ENCODE results near the gene MYH9.
"Not testable (repeated sequence)": the region's sequence is repeated elsewhere in the genome, so short reads cannot be mapped to it uniquely, and the experiment has no call there.

Gene MYH9

DNA sequence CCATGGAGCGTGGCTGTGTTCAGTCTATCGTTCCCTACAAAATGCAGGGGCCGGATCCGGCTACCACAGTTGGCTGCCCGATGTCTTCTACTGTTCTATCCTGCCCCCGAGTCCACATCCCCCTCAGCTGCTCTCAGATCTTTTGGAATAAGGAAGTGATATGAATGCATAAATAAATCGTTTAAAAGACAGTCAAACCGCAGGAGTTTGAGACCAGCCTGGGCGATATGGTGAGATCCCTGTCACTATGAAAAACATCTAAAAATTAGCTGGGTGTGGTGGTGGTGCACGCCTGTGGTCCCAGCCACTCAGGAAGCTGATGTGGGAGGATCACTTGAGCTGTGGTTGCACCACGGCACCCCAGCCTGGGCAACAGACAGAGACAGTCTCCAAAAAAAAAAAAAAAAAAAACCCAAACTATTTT is 97.8 kb downstream of the MYH9 start:
- DNase-seq = peak; percentile 85

DNA sequence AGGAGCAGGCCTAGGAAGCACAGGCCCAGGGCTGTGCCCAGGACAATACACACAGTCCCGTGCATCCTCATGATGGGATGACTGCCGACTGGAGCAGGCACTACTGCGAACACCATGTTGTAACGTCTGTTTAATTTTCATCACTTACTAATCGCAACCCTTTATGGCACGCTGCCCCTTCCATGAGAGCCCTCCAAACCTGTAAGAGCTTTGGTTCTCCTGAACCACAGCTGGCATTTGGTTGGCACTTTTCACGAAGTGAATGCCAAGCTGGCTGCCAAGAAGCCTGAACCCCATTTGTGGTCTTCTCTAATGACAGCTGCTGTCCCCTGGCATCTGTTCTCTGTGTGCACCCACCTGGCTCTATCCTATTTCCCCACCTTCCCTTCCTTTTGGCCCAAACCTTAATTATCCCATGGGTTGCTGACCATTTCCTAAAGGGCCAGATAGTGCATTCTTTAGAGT is 98.3 kb downstream of the MYH9 start:
- DNase-seq = no peak

DNA sequence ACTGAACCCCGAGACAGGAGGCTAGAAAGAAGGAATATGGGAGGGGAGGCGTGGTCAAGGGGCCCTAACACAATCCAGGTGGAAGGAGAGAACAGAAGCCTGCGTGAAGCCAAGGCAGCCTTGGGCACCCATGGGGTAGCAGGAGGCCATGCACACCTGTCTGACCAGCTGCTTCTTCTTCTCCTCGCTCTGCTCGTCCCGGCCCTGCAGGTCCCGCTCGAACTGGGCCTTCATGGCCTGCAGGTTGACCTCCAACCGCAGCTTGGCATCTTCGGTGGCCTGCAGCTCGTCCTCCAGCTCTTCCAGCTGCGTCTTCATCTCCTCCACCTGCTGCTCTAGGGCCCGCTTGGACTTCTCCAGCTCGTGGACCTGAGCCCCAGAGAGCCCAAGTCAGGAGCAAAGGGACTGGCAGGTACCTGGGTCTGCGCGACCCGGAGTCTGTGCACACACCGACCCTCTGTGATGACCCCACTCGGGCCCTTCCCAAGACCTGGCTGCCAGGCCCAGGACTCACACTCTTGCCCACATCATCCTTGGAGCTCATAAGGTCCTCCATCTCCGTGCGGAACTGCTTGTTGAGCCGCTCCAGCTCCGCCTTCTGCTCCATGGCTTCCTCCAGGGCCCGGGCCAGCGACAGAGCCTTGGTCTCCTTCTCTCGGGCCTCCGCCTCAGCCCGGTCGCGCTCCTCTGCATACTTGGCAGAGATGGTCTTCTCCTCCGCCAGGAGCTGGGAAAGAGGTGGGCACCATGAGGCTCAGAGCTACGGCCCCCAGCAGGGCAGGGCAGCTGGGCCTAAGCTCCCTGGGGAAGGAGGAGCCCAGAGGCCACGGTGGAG is 99.0 kb downstream of the MYH9 start:
- no peak for DNase-seq

DNA sequence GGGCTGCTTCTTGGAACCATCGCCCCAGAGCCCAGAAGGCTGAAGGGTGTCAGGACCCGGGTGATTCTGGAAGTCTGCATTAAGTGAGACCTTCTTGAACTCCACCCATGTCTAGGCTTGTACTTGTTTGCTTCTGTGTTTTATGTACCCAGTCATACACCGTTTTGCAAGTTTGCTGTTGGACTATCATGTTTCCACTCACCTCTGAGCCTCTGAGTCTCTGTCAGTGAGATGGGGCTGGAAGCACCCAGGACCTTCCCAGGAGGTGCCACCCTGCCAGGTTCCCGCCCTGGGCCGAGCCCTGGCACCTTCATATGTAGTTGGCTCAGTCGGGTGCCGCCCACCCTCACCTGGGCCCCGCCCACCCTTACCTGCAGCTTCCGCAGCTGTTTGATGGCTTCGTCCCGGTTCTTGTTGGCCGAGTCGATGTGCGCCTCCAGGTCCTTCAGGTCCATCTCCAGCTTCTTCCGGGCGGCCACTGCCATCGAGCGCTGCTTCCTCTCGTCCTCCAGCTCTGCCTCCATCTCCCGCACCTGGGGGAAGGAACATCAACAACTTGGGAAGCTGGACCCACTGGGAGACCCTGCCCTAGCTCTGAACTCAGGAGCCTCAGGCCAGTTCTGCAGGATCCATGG is 99.8 kb downstream of the MYH9 start:
- no peak for DNase-seq

DNA sequence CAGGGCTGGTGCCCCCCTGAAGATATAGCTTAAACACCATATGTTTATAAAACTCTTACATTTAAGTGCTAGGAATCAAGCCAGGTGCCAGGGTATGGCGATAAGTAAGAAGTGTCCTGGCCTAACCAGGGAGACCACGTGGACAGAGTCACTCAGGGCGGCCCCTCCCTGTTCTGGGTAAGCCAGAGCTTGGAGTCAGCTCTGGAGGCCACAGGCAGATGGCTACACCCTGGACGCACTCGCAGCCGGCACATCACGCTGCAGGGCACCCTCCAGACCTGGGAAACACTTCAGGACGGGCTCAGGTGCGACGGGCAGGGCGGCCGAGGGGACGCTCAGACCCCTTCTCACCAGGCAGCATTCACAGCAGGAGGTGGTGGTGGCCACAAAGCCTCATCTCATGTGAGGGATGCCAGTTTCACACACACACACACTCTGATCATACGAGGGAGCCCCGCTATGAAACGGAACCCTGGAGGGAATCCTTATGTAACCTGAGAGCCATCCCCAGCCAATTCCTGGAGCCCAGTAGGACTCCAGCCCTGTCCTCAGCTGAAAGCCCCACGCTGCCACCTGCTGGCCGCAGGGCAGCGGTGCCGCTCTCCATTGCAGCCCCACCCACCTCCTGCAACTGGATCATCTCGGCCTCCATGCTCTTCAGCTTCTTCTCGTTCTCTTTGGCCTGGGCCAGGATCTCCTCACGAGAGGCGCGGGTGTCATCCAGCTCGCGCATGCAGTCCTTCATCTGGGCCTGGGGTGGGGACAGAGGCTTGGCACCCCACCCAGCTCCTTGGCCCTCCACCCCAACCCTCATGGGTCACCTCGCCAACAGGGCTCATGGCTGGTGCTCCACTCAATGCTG is 101.4 kb downstream of the MYH9 start:
- peak; percentile 55 for DNase-seq

DNA sequence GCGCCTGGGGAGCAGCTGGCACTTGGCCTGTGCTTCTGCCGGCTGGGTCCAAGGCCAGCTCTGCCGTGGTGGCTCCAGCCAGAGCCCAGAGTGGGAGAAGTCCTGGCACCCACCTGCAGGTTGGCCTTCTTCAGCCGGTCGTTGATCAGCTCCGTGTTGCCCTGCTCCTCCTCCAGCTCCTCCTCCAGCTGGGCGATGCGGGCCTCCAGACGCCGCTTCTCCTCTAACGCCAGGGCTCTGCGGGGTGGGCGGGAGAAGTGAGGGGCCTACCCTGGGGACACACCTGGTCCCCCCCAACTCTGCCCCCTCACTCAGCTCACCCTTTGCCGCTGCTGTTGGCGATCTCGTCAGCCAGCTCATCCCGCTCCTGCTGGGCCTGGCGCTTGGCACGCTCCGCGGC is 102.2 kb downstream of the MYH9 start:
- no peak for DNase-seq

DNA sequence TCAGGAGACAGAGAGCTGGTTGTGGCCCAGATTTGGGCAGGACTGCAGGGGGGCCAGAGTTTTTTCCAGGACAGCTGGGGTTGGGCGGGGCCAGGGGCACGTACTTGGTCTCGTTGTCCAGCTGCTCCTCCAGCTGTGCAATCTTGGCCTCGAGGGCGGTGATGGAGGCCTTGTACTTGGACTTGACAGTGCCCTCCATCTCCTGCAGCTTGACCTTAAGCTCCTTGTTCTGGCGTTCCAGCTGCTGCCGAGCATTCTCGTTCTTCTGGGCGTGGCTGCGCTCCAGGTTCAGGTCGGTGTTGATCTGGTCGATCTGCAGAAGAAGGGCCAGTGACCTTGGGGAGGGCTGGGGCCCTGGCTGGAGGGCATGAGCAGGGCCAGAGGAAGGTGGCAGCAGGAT is 102.8 kb downstream of the MYH9 start:
- no peak for DNase-seq

DNA sequence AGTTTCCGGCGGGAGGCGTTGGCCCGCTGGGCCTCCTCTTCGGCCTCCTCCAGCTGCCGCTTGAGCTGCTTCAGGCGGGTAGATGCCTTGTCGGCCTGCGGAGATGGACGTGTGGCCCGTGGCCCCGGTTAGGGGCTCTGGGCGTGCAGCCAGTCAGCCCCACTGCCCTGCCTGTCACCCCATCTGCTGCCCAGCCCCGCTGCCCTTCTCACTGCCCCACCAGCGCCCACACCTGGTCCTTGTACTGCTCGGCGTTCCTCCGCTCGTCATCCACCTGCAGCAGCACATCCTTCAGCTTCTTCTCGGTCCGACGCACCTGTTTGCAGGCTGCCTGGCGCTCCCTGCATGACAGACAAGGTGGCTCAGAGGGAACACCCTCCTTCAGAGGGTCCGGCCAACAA is 103.6 kb downstream of the MYH9 start:
- no peak for DNase-seq

DNA sequence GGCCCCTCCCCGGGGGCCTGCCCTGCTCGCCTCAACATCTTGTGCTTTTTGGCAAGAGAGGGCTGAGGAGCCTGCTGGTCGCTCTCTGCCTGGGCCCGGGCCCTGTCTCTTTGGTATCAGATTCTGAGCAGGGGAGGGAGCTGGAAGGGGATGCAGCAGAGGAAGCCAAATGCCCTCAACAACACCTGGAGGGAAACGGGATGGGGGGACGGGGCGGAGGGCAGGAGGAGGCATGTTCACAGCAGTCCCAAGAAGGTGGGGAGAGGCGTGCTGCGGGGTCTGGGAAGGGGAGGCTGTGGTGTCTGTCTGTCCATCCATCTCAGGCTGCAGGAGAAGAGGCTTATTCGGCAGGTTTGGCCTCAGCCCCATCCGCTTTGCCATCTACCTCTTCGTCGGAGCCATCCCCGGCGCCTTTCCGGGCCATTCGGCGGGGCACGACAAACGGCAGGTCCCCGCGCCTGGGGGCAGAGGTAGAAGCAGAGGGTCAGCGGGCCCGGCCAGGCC is 105.4 kb downstream of the MYH9 start:
- DNase-seq = no peak

DNA sequence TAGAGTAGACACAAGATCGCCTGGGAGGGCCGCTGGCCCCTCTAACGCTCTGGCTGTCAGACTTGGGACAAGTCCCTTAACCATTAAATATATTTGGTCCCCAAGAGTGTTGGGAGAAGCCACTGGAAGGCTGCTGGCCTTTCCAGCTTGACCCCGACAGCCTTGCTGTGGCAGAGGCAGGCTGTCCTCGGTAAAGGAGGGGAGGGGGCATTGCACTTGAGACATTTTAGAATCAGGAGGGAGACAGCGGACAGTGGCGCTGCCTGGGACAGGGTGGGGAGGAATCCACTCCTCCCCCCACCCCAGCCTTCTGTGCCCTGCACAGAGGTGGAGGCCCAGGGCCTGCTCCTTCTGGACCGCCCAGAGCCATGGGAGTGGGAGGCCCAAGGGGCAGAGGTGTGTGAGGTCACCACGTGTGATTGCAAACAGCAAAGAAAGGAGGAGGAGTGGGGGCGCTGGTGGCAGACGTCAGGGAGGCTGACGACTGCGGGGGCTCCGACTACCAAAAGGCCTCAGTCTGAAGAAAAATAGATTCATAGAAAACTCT is 105.9 kb downstream of the MYH9 start:
- DNase-seq = no peak

DNA sequence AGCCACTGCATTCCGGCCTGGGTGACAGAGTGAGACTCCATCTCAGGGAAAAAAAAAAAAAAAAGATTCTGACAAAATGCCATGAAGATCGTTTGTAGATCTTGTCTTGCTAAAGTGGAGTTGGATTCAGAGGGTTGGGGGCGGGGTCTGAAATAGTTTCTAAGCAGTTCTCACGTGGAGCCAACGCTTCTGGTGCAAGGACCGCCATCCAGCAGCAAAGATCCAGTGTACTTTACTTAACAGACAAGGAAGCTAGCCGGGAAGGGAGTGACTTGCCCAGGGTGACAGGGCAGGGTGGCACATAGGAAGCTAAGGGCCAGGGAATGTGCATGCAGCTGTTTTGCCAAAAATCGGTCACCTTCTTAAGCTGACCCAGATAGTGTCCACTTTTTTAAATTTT is 107.4 kb downstream of the MYH9 start:
- DNase-seq = no peak

DNA sequence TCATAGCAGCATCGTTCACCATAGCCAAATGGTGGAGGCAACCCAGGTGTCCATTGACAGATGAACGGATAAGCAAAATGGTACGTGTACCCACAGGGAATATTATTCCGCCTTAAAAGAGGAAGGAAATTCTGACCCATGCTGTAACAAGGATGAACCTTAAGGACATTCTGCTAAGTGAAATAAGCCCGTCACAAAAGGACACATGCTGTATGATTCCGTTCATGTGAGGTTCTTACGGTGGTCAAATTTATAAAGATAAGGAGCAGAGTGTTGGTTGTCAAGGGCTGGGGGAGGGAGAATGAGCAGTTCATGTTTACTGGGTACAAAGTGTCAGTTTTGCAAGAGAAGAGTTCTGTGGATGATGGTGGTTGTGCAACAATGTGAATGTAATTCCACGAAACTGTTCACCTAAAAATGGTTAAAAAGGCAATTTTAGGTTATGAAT is 108.5 kb downstream of the MYH9 start:
- no peak for DNase-seq

DNA sequence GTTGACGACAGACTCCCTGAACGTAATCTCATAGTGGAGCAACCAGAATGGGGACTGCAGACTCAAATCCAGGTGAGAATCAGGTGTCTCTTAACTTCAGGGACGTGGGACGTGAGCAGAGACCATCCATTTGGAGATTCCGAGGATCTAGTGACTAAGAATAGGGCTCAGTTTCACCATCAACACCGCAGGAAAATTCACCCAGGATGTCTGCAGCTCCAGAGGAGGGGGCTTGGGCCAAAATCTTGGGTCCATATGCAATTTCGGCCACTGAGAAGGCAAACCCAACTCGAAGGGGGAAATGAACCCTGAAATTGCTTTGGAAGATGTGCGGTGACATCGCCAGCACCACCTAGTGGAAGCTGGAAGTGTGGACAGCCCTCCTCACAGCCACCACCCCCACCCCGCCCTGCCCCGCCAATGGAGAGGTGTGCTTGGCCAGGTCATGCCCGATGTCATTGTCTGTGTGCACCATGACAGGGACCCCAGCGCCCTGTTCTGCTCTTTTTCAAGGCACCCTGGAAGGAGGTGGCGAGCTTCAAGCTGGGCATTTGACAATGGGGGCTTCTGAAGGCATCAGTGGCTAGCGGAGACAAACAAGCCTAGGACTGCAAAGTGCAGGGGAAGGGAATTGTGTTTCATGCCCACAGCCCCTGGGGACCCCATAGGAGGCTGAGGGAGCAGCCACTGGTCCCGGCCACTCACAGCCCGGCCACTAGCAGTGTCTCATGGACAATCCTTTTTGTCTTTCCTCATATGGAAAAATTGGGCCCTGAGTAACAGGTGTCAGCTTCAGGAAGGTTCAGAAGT is 110.1 kb downstream of the MYH9 start:
- peak; percentile 51 for DNase-seq

DNA sequence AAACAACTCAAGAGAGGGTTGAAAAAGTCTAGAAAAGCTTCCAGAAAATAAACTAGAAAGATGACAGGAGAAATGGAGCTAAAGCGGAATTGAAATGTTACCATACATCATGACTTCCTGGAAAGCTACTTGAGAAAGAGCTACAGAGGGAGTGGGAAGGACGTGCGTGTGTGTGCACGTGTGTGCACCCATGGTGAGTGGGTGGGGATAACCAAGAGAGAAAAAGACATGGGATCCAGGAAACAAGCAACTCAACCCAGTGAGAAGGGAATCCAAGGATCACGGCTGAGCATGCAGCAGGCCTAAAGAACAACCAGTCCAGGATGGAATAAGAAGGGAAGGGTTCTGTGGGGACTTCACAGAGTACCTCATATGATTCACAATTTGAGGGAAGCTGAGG is 113.2 kb downstream of the MYH9 start:
- DNase-seq = no peak

DNA sequence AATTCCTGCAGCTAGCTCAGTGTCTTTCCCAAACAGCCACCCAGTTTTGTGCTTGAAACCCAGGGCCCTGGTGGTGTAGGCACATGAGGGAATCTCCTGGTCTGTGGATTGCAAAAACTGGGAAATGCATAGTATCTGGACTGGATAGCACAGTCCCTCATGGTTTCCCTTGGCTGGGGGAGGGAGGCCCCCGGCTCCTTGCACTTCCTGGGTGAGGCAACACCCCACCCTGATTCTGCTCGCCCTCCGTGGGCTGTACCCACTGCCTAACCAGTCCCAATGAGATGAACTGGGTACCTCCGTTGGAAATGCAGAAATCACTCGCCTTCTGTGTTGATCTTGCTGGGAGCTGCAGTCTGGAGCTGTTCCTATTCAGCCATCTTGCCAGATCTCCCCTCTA is 115.8 kb downstream of the MYH9 start:
- DNase-seq = not testable (repeated sequence)

DNA sequence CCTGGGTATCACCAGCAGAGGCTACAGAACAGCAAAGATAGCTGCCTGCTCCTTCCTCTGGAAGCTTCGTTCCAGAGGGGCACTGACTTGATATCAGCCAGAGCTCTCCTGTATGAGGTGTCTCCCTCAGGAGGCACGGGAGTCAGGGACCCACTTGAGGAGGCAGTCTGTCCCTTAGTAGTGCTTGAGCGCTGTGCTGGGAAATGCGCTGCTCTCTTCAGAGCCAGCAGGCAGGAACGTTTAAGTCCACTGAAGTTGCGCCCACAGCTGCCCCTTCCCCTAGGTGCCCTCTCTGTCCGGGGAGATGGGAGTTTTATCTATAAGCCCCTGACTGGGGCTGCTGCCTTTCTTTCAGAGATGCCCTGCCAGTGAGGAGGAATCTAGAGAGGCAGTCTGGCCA is 116.5 kb downstream of the MYH9 start:
- not testable (repeated sequence) for DNase-seq

DNA sequence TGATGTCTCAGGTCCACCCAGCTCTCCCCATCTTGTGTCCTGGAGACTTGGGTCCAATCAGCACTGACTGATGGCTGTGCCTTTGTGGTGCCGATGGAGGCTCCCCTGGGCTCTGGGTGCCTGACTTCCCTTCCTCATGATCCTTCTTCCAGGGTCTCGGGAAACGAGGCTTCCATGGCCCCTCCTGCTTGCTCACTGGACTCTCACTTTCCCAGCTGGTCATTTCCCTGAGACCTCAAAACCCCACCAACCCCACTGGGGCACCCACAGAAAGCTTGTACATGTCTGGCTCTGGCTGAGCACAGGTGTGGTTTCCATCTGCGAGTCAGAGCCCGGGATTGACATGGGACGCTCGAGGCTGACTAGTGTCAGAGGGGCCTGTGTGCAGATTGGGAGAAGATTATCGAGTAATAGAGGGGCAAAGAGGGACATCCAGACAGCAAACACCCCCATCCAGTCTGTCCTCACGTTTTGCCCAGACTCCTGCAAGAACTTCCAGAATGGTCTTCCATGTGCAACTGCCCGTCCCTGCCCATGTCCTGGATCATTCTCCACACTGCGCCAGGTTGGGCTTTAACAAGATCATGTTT is 119.8 kb downstream of the MYH9 start:
- no peak for DNase-seq

DNA sequence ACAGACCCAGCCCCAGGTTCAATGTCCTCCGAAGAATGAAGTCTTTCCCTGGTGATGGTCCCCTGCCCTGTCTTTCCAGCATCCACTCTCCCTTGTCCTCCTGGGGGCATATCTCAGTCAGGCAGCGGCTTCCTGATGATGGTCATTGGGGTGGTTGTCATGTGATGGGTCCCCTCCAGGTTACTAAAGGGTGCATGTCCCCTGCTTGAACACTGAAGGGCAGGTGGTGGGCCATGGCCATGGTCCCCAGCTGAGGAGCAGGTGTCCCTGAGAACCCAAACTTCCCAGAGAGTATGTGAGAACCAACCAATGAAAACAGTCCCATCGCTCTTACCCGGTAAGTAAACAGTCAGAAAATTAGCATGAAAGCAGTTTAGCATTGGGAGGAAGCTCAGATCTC is 120.7 kb downstream of the MYH9 start:
- no peak for DNase-seq

DNA sequence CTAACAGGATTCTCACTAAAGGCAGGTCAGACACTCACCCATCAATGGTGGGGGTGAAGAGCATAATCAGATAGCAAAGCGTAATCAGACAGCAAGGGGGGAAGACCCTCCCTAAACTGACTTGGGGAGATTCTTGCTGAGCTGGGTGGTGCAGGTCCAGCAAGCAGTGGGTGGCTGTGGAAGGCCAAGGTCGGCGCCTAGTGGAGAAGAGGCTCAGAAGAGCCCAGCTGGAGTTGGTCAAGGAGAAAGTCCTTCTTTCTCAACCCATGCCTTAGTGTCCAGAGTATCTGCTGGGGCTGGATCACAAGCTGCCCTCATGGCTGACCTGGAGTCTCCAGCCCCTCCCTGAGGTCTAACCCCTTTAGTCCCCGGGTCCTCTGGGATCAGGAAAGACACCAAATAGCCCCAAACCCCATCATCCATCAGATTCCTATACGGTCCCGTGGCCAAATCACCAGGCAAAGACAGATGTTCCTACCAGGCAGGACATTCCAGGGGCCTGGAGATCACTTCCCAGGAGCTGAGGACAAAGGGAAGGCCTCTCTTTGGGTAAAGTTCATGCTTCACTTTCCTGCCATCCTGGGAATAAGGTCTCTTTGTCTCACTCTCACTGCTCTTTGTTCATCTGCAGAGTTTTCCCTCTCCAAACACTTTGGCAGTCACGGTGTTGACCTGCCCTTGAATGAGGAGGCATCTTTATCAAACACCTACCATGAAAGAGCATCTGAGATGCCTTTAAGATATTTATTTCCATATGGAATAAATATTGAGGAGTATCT is 123.7 kb downstream of the MYH9 start:
- not testable (repeated sequence) for DNase-seq

DNA sequence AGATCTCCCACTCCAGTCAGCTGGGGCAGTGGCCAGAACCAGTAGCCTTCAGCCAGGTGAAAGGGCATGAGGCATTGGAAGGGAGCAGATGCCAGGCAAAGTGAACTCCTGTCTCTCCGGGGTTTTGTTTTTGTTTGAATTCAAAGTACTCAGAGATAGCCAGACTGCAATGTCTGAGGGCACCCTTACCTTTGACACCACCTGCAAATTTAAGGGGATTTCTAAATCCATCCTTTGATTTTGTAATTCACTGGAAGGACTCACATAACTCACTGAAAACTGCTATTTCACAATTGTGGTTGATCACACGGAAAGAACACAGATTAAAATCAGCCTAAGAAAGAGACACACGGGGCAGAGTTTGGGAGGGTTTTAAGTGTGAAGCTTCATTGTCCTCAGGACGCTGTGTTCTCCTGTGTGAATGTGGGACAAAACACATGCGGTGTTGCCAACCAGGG is 124.5 kb downstream of the MYH9 start:
- not testable (repeated sequence) for DNase-seq

DNA sequence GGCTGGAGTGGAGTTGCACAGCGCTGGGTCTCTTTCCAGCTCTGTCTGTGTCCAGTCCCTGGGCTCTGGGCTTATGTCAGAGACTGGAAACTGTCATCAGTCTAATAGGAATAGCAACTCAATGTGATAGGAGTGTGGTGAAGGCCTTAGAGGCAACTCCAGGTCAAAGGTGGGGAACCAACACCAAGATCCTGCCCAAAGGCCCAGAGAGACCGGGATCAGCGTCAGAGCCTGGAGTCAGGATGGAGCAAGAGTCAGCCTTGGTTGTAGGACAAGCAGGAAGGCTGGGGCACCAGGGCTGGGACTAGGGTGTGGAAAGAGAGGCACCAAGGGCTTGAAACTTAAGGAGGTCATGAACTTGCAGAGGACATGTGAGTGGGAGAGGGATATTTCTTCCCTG is 125.5 kb downstream of the MYH9 start:
- DNase-seq = not testable (repeated sequence)
